H1 (cell line): ENCODE measurements around the gene ATP6V1G1. TPM values are rescaled to one million over a fixed set of nuclear protein-coding genes. Genes with fewer than 3 reads are reported as not detected.

Experiments
- CTCF ChIA-PET: fragments of 300-600 bp; sonication (Branson Sonifier 250); formaldehyde crosslinking; loops from one replicate; lab custom pipeline; 2021; ENCODE audit not compliant: partially characterized antibody; lab: Charles Lee
- POLR2A ChIA-PET: fragments of 300-600 bp; sonication (Branson Sonifier 250); formaldehyde crosslinking; loops from one replicate; lab custom pipeline; 2021; ENCODE audit warnings: inconsistent platforms; ENCODE audit not compliant: partially characterized antibody; lab: Charles Lee
- DNase-seq, 2 experiments: peaks; one replicate each; pipeline versions ENCODE4 v3.0.0 to v3.0.0-alpha.2; 2010 to 2022; ENCODE audit warnings: low spot score in 2 of 2, low read depth in 1 of 2, mixed read lengths in 1 of 2
- FAIRE-seq: peaks from 2 replicates; lab custom pipeline; 2011; peaks lifted over from hg19 to GRCh38; lab: Jason Lieb, UNC
- H2AFZ ChIP-seq: 2 replicates; pipeline ENCODE4 v1.8.1; 2012; ENCODE audit warnings: low read length, inconsistent platforms
- H2AK5ac ChIP-seq: 2 replicates; pipeline ENCODE4 v1.6.1; 2013; ENCODE audit warnings: low read depth, low read length
- H2BK120ac ChIP-seq: replicated peaks from 2 replicates; pipeline ENCODE3; 2013; ENCODE audit warnings: low read depth, low read length, inconsistent platforms
- H2BK12ac ChIP-seq: 2 replicates; pipeline ENCODE4 v1.6.1; 2013; ENCODE audit warnings: low read depth, low read length
- H2BK15ac ChIP-seq: 2 replicates; pipeline ENCODE4 v1.6.1; 2013; ENCODE audit warnings: low read length
- H2BK20ac ChIP-seq: 2 replicates; pipeline ENCODE4 v1.6.1; 2013; ENCODE audit warnings: low read length
- H2BK5ac ChIP-seq: 2 replicates; pipeline ENCODE4 v1.6.1; 2013; ENCODE audit warnings: low read depth, low read length
- H3K14ac ChIP-seq: 2 replicates; pipeline ENCODE4 v1.6.1; 2013; ENCODE audit warnings: inconsistent platforms; ENCODE audit not compliant: insufficient read length
- H3K18ac ChIP-seq: 2 replicates; pipeline ENCODE4 v1.6.1; 2013; ENCODE audit warnings: low read length; ENCODE audit errors: extremely low read depth
- H3K23ac ChIP-seq: 2 replicates; pipeline ENCODE4 v1.6.1; 2013; ENCODE audit warnings: inconsistent platforms; ENCODE audit not compliant: insufficient read length
- H3K23me2 ChIP-seq: 2 replicates; pipeline ENCODE4 v1.6.1; 2013; ENCODE audit warnings: low read depth, low read length
- H3K27ac ChIP-seq: 2 replicates; pipeline ENCODE4 v1.6.1; 2011; ENCODE audit warnings: low read depth, low read length, inconsistent platforms
- H3K27me3 ChIP-seq, 4 experiments: replicated peaks in 1 of 4; 1 replicate in 1 of 4; 2 replicates in 3 of 4; pipeline versions ENCODE4 v1.6.1 to v1.8.1; 2011 to 2013; ENCODE audit warnings: low read length in 3 of 4, mild to moderate bottlenecking in 3 of 4, inconsistent platforms in 2 of 4, mixed read lengths in 2 of 4, moderate library complexity in 1 of 4; ENCODE audit not compliant: control insufficient read depth in 3 of 4, insufficient read depth in 3 of 4; ENCODE audit errors: extremely low read depth in 1 of 4
- H3K36me3 ChIP-seq, 4 experiments: 2 replicates each; pipeline versions ENCODE4 v1.6.1 to v1.8.1; 2011 to 2013; ENCODE audit warnings: mild to moderate bottlenecking in 4 of 4, low read length in 3 of 4, moderate library complexity in 2 of 4, control low read depth in 1 of 4, inconsistent platforms in 1 of 4; ENCODE audit not compliant: insufficient read depth in 4 of 4, control insufficient read depth in 2 of 4
- H3K4ac ChIP-seq: replicated peaks from 2 replicates; pipeline ENCODE3; 2013; ENCODE audit warnings: low read length, low read depth, mixed read lengths, inconsistent platforms; ENCODE audit not compliant: insufficient read length
- H3K4me1 ChIP-seq, 4 experiments: replicated peaks in 1 of 4; 1 replicate in 1 of 4; 2 replicates in 3 of 4; pipeline versions ENCODE4 v1.6.1 to v1.8.1; 2011 to 2013; ENCODE audit warnings: low read length in 3 of 4, inconsistent platforms in 2 of 4, mixed read lengths in 1 of 4; ENCODE audit not compliant: insufficient read depth in 4 of 4, control insufficient read depth in 3 of 4
- H3K4me2 ChIP-seq, 2 experiments: 2 replicates each; pipeline versions ENCODE4 v1.6.1 to v1.8.1; 2011 to 2013; ENCODE audit warnings: low read depth in 2 of 2, low read length in 2 of 2, control low read depth in 1 of 2, inconsistent platforms in 1 of 2, mild to moderate bottlenecking in 1 of 2; ENCODE audit not compliant: insufficient read depth in 1 of 2
- H3K4me3 ChIP-seq, 4 experiments: fragments of 200-600, 300-600 bp in 1 of 4; sonication (generic), shearing (Covaris generic), sonication (Bioruptor Twin) in 1 of 4; 2 replicates each; pipeline versions ENCODE4 v1.5.1 to v1.8.1; 2011 to 2016; ENCODE audit warnings: low read length in 4 of 4, low read depth in 3 of 4, control low read depth in 2 of 4, inconsistent platforms in 2 of 4, mild to moderate bottlenecking in 2 of 4, mixed read lengths in 1 of 4, moderate library complexity in 1 of 4; ENCODE audit not compliant: insufficient read depth in 2 of 4; ENCODE audit errors: extremely low read depth in 1 of 4
- H3K56ac ChIP-seq: replicated peaks from 2 replicates; pipeline ENCODE3; 2013; ENCODE audit warnings: low read depth, mild to moderate bottlenecking, mixed read lengths, low read length, inconsistent platforms; ENCODE audit not compliant: insufficient read length
- H3K79me1 ChIP-seq: 2 replicates; pipeline ENCODE4 v1.6.1; 2013; ENCODE audit warnings: low read depth, low read length, control low read depth
- H3K79me2 ChIP-seq, 2 experiments: 2 replicates each; pipeline versions ENCODE4 v1.6.1 to v1.8.1; 2012 to 2013; ENCODE audit warnings: low read length in 2 of 2, mild to moderate bottlenecking in 2 of 2, inconsistent platforms in 1 of 2; ENCODE audit not compliant: insufficient read depth in 2 of 2, control insufficient read depth in 1 of 2
- H3K9ac ChIP-seq, 4 experiments: replicated peaks in 1 of 4; 1 replicate in 1 of 4; 2 replicates in 3 of 4; pipeline versions ENCODE4 v1.6.1 to v1.8.1; 2011 to 2013; ENCODE audit warnings: low read depth in 3 of 4, low read length in 3 of 4, control low read depth in 2 of 4, mild to moderate bottlenecking in 2 of 4, moderate library complexity in 2 of 4, inconsistent platforms in 1 of 4; ENCODE audit errors: extremely low read depth in 1 of 4
- H3K9me3 ChIP-seq, 2 experiments: 2 replicates each; pipeline versions ENCODE4 v1.6.1 to v1.8.1; 2012 to 2013; ENCODE audit warnings: mild to moderate bottlenecking in 2 of 2, moderate library complexity in 2 of 2, control low read depth in 1 of 2, inconsistent platforms in 1 of 2, low read depth in 1 of 2, low read length in 1 of 2, mixed read lengths in 1 of 2; ENCODE audit not compliant: insufficient read depth in 2 of 2
- H4K20me1 ChIP-seq, 2 experiments: replicated peaks in 1 of 2; 2 replicates each; pipeline versions ENCODE3 to v1.8.1; 2011 to 2013; ENCODE audit warnings: inconsistent platforms in 2 of 2, low read length in 2 of 2, mild to moderate bottlenecking in 1 of 2; ENCODE audit not compliant: insufficient read depth in 2 of 2, control insufficient read depth in 1 of 2
- H4K5ac ChIP-seq: 2 replicates; pipeline ENCODE4 v1.6.1; 2013; ENCODE audit warnings: low read length, low read depth, mixed read lengths, inconsistent platforms; ENCODE audit not compliant: insufficient read length
- H4K8ac ChIP-seq: 2 replicates; pipeline ENCODE4 v1.8.0; 2013; ENCODE audit warnings: mild to moderate bottlenecking, moderate library complexity, low read length, inconsistent platforms; ENCODE audit not compliant: insufficient read depth; ENCODE audit errors: extremely low read depth
- H4K91ac ChIP-seq: replicated peaks from 2 replicates; pipeline ENCODE3; 2013; ENCODE audit warnings: low read length, mixed read lengths, inconsistent platforms; ENCODE audit not compliant: insufficient read length
- BRCA1 ChIP-seq: IDR thresholded peaks from 2 replicates; pipeline ENCODE4 v1.6.1; 2012; ENCODE audit warnings: low read depth, low read length, improper control_type of control experiment
- CHD2 ChIP-seq: IDR thresholded peaks from 2 replicates; pipeline ENCODE4 v1.6.1; 2012; ENCODE audit warnings: low read length, improper control_type of control experiment
- CTBP2 ChIP-seq: IDR thresholded peaks from 2 replicates; pipeline ENCODE4 v1.7.0; 2011; ENCODE audit warnings: borderline replicate concordance, mild to moderate bottlenecking, moderate library complexity, mixed read lengths, low read length; ENCODE audit not compliant: insufficient read depth, insufficient read length
- EGR1 ChIP-seq: IDR thresholded peaks from 2 replicates; pipeline ENCODE4 v1.6.1; 2011; ENCODE audit warnings: low read depth, low read length, borderline replicate concordance
- EP300 ChIP-seq, 2 experiments: IDR thresholded peaks; 1 replicate in 1 of 2; 2 replicates in 1 of 2; pipeline ENCODE4 v1.6.1; 2011 to 2012; ENCODE audit warnings: low read depth in 2 of 2, low read length in 2 of 2, mild to moderate bottlenecking in 2 of 2, borderline replicate concordance in 1 of 2, inconsistent platforms in 1 of 2, moderate library complexity in 1 of 2
- JUN ChIP-seq: IDR thresholded peaks from 2 replicates; pipeline ENCODE4 v1.6.1; 2011; ENCODE audit warnings: low read depth, mild to moderate bottlenecking, improper control_type of control experiment, low read length
- POLR2AphosphoS5 ChIP-seq: IDR thresholded peaks from 2 replicates; pipeline ENCODE4 v1.6.1; 2011; ENCODE audit warnings: low read depth, low read length
- POU5F1 ChIP-seq: IDR thresholded peaks from 2 replicates; pipeline ENCODE4 v1.6.1; 2011; ENCODE audit warnings: low read depth, mild to moderate bottlenecking, low read length, moderate library complexity
- SIRT6 ChIP-seq: IDR thresholded peaks from one replicate; pipeline ENCODE4 v1.7.1; 2012; ENCODE audit warnings: low read length, inconsistent platforms
- SP2 ChIP-seq: IDR thresholded peaks from 2 replicates; pipeline ENCODE4 v1.6.1; 2012; ENCODE audit warnings: mild to moderate bottlenecking, low read length, inconsistent platforms
- YY1 ChIP-seq: IDR thresholded peaks from 2 replicates; pipeline ENCODE4 v1.6.1; 2011; ENCODE audit warnings: low read depth, mild to moderate bottlenecking, low read length
- WGBS, 2 experiments: shearing (Covaris generic) in 1 of 2; methylation state at CpG; one replicate each; pipeline versions ENCODE4 v1.1.6 to v1.1.7; 2013 to 2015; ENCODE audit warnings: low lambda C conversion rate in 2 of 2, mixed read lengths in 2 of 2, inconsistent platforms in 1 of 2, low coverage in 1 of 2, missing lambda C conversion rate in 1 of 2; ENCODE audit not compliant: insufficient replicate concordance in 2 of 2, insufficient coverage in 1 of 2, insufficient read length in 1 of 2; ENCODE audit errors: extremely low coverage in 1 of 2, missing lambda C conversion rate in 1 of 2; 5-methylcytosine and 5-hydroxymethylcytosine counted together
- polyA plus RNA-seq, 7 experiments: library from polyadenylated mRNA; depleted of rRNA in 3 of 7; stranded (reverse) in 5 of 7; unstranded in 2 of 7; fragments of >200 nt in 5 of 7; fragments of 200-250 nt in 2 of 7; gene quantifications; 1 replicate in 5 of 7; 2 replicates in 1 of 7; 4 replicates in 1 of 7; pipeline versions ENCODE4 v1.2.1 to v1.2.3, GENCODE V29; 2011 to 2013; ENCODE audit warnings: missing spikeins in 2 of 7, mixed read lengths in 2 of 7
- total RNA-seq: library from RNA; stranded (reverse); fragmentation: NEBNext Ultra II Directional; extraction: Animal tissue kit (Norgen Biotek cat#: 25700); gene quantifications from 2 replicates; pipeline ENCODE4 v1.2.1, GENCODE V29; 2021
- TF ChIP-seq, protein P1 (sequence below), 3 experiments: IDR thresholded peaks; 1 replicate in 2 of 3; 2 replicates in 1 of 3; pipeline versions ENCODE4 v1.5.1 to v1.6.1; 2011; ENCODE audit warnings: low read length in 3 of 3, mild to moderate bottlenecking in 3 of 3, inconsistent platforms in 2 of 3, low read depth in 1 of 3, moderate library complexity in 1 of 3; ENCODE audit not compliant: insufficient read depth in 1 of 3; ENCODE audit errors: control extremely low read depth in 1 of 3

Gene ATP6V1G1
- total and polyA plus RNA-seq, 2 of the 8 experiments (the other 6 are each of a cell fraction or from before 2014, with no cell fraction given): 112 to 124 TPM

DNA sequence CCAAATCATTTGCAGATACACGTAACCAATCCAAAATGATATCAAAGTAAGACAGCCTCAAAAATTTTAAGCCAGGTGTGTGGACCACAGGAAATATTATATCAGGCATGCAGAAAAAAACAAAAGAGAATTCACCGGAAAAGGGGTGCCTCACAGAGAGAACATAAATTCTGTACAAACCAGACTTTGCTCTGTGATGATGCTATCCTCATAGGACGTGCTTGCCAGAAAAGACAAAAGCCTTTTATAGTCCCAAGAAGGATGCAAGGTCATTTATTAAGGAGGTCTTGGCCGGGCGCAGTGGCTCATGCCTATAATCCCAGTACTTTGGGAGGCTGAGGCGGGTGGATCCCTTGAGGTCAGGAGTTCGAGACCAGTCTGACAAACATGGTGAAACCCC is 16.8 kb upstream of the ATP6V1G1 start:
- POLR2A ChIA-PET: interaction anchor here (1.0 kb wide), 1 partner anchor 25 kb away, joined by 3 read pairs; no protein-coding TSS in a partner anchor
- Histone ChIP-seq H4K8ac (no peak overlapping the region), H2BK15ac (no peak overlapping the region), H2BK20ac (no peak overlapping the region), H3K4ac (no peak overlapping the region), H3K23ac (no peak overlapping the region), H3K4me3 (no peak overlapping the region), H3K9me3 (no peaks in the 10 kb centered on the region), H3K23me2 (no peaks in the 10 kb centered on the region), H4K20me1 (no peaks in the 10 kb centered on the region), H2AK5ac (no peak overlapping the region), H3K56ac (no peak overlapping the region), H2BK12ac (no peak overlapping the region), H3K27me3 (no peaks in the 10 kb centered on the region), H4K91ac (no peak overlapping the region), H2BK5ac (no peak overlapping the region), H3K18ac (no peak overlapping the region), H3K14ac (no peak overlapping the region), H2AFZ (no peak overlapping the region), H3K4me2 (no peak overlapping the region), H3K79me2 (no peaks in the 10 kb centered on the region), H4K5ac (no peak overlapping the region), H2BK120ac (no peak overlapping the region), H3K9ac (no peak overlapping the region), H3K27ac (no peak overlapping the region), H3K4me1 (no peaks in the 10 kb centered on the region), H3K36me3 (no peaks in the 10 kb centered on the region), H3K79me1 (no peaks in the 10 kb centered on the region)
- WGBS, 2 experiments: 89% methylated on average over 7 of the region's 7 CpGs; no CpG with 5 or more reads in 1 of the 2 experiments
- no peak for FAIRE-seq
- no peak for DNase-seq
- CTCF ChIA-PET: interaction anchor here (0.8 kb wide), 1 partner anchor 39 kb away, joined by 3 read pairs; no protein-coding TSS in a partner anchor
- no peak for TF ChIP-seq POLR2AphosphoS5
- TF ChIP-seq EGR1: no peak
- TF ChIP-seq JUN: no peak
- no peak for TF ChIP-seq YY1
- TF ChIP-seq SIRT6: no peak
- TF ChIP-seq POU5F1: no peak
- TF ChIP-seq BRCA1: no peak
- TF ChIP-seq EP300 (IDR thresholded peaks at IDR 0.05; ENCODE audit: borderline replicate concordance in 1 of 2, low read depth in 2 of 2, low read length in 2 of 2): no peak
- TF ChIP-seq, protein P1, sequence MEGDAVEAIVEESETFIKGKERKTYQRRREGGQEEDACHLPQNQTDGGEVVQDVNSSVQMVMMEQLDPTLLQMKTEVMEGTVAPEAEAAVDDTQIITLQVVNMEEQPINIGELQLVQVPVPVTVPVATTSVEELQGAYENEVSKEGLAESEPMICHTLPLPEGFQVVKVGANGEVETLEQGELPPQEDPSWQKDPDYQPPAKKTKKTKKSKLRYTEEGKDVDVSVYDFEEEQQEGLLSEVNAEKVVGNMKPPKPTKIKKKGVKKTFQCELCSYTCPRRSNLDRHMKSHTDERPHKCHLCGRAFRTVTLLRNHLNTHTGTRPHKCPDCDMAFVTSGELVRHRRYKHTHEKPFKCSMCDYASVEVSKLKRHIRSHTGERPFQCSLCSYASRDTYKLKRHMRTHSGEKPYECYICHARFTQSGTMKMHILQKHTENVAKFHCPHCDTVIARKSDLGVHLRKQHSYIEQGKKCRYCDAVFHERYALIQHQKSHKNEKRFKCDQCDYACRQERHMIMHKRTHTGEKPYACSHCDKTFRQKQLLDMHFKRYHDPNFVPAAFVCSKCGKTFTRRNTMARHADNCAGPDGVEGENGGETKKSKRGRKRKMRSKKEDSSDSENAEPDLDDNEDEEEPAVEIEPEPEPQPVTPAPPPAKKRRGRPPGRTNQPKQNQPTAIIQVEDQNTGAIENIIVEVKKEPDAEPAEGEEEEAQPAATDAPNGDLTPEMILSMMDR (IDR thresholded peaks at IDR 0.05; ENCODE audit: control extremely low read depth in 1 of 3, insufficient read depth in 1 of 3, low read depth in 1 of 3, low read length in 3 of 3): no peak
- no peak for TF ChIP-seq CTBP2
- no peak for TF ChIP-seq CHD2
- no peak for TF ChIP-seq SP2
